ENCODE measurements around the gene HTRA3.
"Not testable (repeated sequence)": the region's sequence is repeated elsewhere in the genome, so short reads cannot be mapped to it uniquely, and the experiment has no call there.

The HTRA3 gene

DNA sequence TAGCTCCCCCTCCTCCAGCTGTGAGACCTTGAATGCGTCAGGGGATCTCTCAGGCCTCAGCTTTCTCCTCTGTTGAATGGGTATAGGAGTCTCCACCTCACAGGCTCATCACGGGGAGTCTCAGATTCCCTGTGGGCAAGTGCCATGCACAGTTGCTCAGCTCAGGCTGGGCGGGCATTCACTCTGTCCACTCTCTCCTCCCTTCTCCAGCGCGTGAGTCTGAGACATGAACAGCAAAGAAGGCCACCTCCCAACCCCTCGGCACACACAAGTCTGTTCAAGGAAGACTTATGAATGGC, 60.0 kb downstream of the HTRA3 start:
- no peak overlapping the region for H3K27ac Mint-ChIP-seq
- H3K4me3 Mint-ChIP-seq = no peak overlapping the region
- no peaks in the 10 kb centered on the region for H3K27me3 Mint-ChIP-seq (ENCODE audit: low read depth)
- no peaks in the 10 kb centered on the region for H3K36me3 Mint-ChIP-seq (ENCODE audit: low read depth)
- no peaks in the 10 kb centered on the region for H3K4me1 Mint-ChIP-seq (ENCODE audit: low read depth)
- H3K9me3 Mint-ChIP-seq = no peaks in the 10 kb centered on the region

DNA sequence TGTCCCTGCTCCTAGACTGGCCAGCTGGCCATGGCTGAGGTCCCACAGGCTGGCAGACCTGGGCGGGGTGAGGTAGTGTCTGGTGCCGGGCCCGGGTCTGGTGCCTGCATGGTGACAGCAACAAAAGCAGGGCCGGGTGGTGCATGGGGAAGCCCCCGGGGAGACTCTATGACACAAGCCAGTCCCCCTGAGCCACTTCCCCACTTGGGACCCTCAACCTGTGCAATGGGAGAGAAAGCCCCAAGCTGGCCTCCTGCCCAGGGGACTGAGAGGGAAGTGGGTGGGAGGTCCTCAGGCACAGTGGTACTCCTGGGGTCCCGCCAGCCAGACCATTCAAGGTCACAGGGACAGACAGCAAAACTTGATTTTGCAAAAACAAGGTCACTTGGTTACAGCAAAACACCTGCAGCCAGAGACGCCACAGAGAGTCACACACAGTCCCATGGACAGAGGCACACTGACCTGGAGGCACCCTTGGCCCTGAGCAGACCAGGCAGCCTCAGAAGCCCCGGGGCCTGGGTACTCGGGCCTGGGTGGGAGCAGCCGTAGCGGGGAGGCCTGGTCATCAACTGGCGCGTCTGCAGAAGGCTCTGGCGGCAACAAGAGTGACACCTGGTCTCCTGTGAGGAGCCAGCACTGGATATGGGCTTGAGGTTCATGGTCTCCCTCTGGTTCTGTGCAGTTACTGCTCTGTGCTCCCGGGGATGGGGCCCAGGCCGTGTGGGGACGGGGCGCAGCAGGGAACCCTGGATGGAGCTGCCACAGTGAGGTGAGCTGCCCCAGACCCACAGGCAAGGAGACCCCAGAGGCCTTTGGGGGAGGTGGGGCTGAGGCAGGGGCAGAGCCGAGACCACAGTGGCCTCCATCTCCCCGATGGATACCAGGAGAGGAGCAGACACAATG, 60.6 kb downstream of the HTRA3 start:
- Mint-ChIP-seq H3K36me3 (ENCODE audit: low read depth) (no peaks in the 10 kb centered on the region), H3K4me1 (ENCODE audit: low read depth) (no peaks in the 10 kb centered on the region), H3K9me3 (no peaks in the 10 kb centered on the region), H3K4me3 (no peak overlapping the region), H3K27me3 (ENCODE audit: low read depth) (no peaks in the 10 kb centered on the region), H3K27ac (no peak overlapping the region)

- Mint-ChIP-seq H3K36me3 (ENCODE audit: low read depth) (no peaks in the 10 kb centered on the region), H3K4me3 (no peak overlapping the region), H3K27me3 (ENCODE audit: low read depth) (no peaks in the 10 kb centered on the region), H3K9me3 (peaks cover 3% of the 10 kb centered on the region), H3K27ac (no peak overlapping the region), H3K4me1 (ENCODE audit: low read depth) (no peaks in the 10 kb centered on the region)
Measured at GRCh38 chr4:8330821-8331574, 61.4 kb downstream of the HTRA3 start.

DNA sequence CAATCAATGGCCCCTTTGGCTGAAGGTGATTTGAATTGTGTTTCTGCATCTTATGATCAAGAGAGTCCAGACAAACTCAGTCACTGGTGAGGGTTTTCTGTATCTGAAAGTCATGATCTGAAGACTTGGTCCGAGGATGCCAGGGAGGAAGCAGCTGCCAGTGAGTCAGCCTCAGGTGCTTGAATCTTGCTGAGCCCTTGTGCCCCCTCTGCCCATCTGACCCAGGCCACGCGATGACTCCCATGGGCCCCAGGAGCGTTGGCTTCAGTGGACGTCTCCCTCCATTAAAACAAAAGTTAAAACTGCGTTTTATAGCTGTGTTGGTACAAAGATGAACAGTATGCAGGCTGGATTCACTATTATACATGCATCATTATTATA, 62.0 kb downstream of the HTRA3 start:
- Mint-ChIP-seq H3K36me3 (ENCODE audit: low read depth) (no peaks in the 10 kb centered on the region), H3K27me3 (ENCODE audit: low read depth) (no peaks in the 10 kb centered on the region), H3K4me3 (no peak overlapping the region)

GRCh38 chr4:8332038-8332857, 62.7 kb downstream of the HTRA3 start:
- H3K27me3 Mint-ChIP-seq (ENCODE audit: low read depth) = no peaks in the 10 kb centered on the region
- no peak overlapping the region for H3K4me3 Mint-ChIP-seq
- H3K27ac Mint-ChIP-seq = no peak overlapping the region
- peaks cover 11% of the 10 kb centered on the region for H3K9me3 Mint-ChIP-seq
- no peaks in the 10 kb centered on the region for H3K4me1 Mint-ChIP-seq (ENCODE audit: low read depth)
- no peaks in the 10 kb centered on the region for H3K36me3 Mint-ChIP-seq (ENCODE audit: low read depth)

More for the DNA sequence above, 62.0 kb downstream of the HTRA3 start:
- H3K9me3 Mint-ChIP-seq = peaks cover 7% of the 10 kb centered on the region
- no peak overlapping the region for H3K27ac Mint-ChIP-seq
- no peaks in the 10 kb centered on the region for H3K4me1 Mint-ChIP-seq (ENCODE audit: low read depth)

DNA sequence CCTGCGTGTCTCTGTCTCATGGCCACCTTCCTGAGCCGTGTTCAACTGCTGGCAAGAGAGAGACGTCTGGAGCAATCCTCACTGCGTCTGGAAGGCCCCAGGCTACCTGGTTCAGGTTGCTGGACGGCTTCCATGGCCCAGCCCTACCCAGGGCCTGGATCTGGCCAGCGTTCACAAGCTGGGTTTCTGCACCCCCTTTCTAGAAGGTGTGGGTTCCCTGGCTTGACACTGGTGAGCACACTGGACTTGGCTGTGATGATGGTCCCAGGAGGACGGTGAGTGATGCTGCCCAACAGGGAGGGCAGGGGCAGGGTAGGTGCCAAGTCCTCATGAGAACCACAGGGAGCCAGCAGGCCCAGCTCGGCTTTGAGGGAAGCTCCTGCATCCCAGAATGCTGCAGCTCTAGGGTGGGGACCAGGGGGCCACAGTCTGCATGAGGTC, 63.4 kb downstream of the HTRA3 start:
- H3K4me1 Mint-ChIP-seq (ENCODE audit: low read depth) = no peaks in the 10 kb centered on the region
- no peaks in the 10 kb centered on the region for H3K36me3 Mint-ChIP-seq (ENCODE audit: low read depth)
- H3K9me3 Mint-ChIP-seq = peaks cover 11% of the 10 kb centered on the region
- H3K27ac Mint-ChIP-seq = no peak overlapping the region
- H3K27me3 Mint-ChIP-seq (ENCODE audit: low read depth) = no peaks in the 10 kb centered on the region
- no peak overlapping the region for H3K4me3 Mint-ChIP-seq

- H3K27me3 Mint-ChIP-seq (ENCODE audit: low read depth) = no peaks in the 10 kb centered on the region
- peaks cover 16% of the 10 kb centered on the region for H3K9me3 Mint-ChIP-seq
- no peaks in the 10 kb centered on the region for H3K36me3 Mint-ChIP-seq (ENCODE audit: low read depth)
- no peak overlapping the region for H3K27ac Mint-ChIP-seq
- H3K4me3 Mint-ChIP-seq = no peak overlapping the region
- H3K4me1 Mint-ChIP-seq (ENCODE audit: low read depth) = no peaks in the 10 kb centered on the region
Measured at GRCh38 chr4:8333726-8334460, 64.3 kb downstream of the HTRA3 start.

DNA sequence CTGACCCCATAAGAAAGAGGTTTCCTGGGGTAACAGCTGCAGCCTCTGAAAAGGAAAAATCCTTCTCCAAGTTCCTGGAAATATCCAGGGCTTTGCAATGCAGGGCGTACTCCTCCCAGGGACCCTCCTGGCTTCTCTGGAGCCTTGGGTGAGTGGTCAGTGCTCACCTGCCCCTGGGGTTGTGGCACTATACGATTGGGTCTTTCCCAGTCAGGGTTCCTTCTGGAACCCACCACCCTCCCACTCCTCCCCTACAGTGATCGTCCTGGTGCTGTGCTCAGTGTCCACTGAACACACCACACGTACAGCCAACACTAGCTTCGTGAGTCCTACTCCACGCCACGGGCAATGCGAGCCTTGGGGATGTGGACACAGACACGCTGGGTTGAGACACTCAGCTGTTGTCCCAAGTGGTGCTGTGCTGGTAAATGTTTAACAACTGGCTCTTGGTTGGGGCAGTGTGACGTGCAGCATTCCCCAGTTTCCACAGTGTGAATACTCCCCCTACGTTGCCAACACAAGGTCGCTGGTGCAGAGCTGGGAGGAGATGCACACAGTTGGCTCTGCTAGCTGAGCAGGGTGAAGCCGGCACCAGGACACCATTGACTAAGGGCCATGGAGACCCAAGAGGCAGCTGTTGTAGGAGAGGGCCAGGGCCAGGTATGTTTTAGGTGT, 65.4 kb downstream of the HTRA3 start:
- Mint-ChIP-seq H3K4me1 (ENCODE audit: low read depth) (no peaks in the 10 kb centered on the region), H3K4me3 (no peak overlapping the region), H3K27ac (no peak overlapping the region), H3K9me3 (peaks cover 16% of the 10 kb centered on the region), H3K27me3 (ENCODE audit: low read depth) (no peaks in the 10 kb centered on the region), H3K36me3 (ENCODE audit: low read depth) (no peaks in the 10 kb centered on the region)

- no peaks in the 10 kb centered on the region for H3K36me3 Mint-ChIP-seq (ENCODE audit: low read depth)
- no peak overlapping the region for H3K27ac Mint-ChIP-seq
- H3K27me3 Mint-ChIP-seq (ENCODE audit: low read depth) = no peaks in the 10 kb centered on the region
- peaks cover 16% of the 10 kb centered on the region for H3K9me3 Mint-ChIP-seq
- H3K4me3 Mint-ChIP-seq = no peak overlapping the region
- no peaks in the 10 kb centered on the region for H3K4me1 Mint-ChIP-seq (ENCODE audit: low read depth)
Measured at GRCh38 chr4:8335848-8336247, 66.3 kb downstream of the HTRA3 start.

DNA sequence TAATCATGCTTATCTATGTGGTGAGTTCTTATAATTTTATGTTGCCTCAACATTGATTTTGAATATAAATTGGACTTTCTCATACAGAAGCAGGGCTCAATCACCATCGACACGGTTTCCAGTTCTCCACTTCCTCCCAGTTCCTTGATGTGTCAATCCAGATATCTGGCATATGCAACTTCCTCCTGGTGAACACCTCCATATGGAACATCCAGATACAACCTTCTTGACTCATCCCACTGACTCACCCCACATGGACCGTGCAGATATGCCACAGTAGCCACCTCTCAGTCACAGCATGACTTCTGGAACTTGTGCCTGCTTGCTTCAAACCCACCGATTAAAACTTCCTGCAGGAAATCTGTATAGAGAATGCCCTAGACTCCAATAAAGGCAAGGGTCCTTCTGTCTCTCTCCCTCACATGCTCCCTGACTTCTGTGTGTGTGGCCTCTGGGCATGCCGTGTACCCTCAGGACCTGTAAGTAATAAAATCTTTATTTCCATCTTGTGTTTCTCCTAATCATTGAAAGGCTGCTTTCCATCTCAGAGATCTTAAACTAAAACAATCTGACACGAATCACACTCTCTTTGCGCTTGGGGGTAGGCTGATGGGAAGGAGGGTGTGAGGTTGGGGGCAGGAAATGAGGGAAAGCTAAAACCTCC, 67.0 kb downstream of the HTRA3 start:
- Mint-ChIP-seq H3K27ac (no peak overlapping the region), H3K4me1 (ENCODE audit: low read depth) (no peaks in the 10 kb centered on the region), H3K4me3 (no peak overlapping the region), H3K36me3 (ENCODE audit: low read depth) (no peaks in the 10 kb centered on the region), H3K27me3 (ENCODE audit: low read depth) (no peaks in the 10 kb centered on the region), H3K9me3 (peaks cover 16% of the 10 kb centered on the region)

GRCh38 chr4:8338351-8338961, 68.9 kb downstream of the HTRA3 start:
- Mint-ChIP-seq H3K36me3 (ENCODE audit: low read depth) (no peaks in the 10 kb centered on the region), H3K27me3 (ENCODE audit: low read depth) (no peaks in the 10 kb centered on the region), H3K4me1 (ENCODE audit: low read depth) (no peaks in the 10 kb centered on the region), H3K27ac (no peak overlapping the region), H3K4me3 (no peak overlapping the region), H3K9me3 (peaks cover 16% of the 10 kb centered on the region)

- Mint-ChIP-seq H3K4me1 (ENCODE audit: low read depth) (no peaks in the 10 kb centered on the region), H3K27ac (no peak overlapping the region), H3K36me3 (ENCODE audit: low read depth) (no peaks in the 10 kb centered on the region), H3K9me3 (peaks cover 15% of the 10 kb centered on the region), H3K4me3 (no peak overlapping the region), H3K27me3 (ENCODE audit: low read depth) (no peaks in the 10 kb centered on the region)
Measured at GRCh38 chr4:8340781-8341241, 71.3 kb downstream of the HTRA3 start.

- H3K27me3 Mint-ChIP-seq (ENCODE audit: low read depth); H3K27ac Mint-ChIP-seq: not testable (repeated sequence)
Measured at GRCh38 chr4:8341281-8341680, 71.7 kb downstream of the HTRA3 start.

More at GRCh38 chr4:8341281-8341680, 71.7 kb downstream of the HTRA3 start:
- not testable (repeated sequence) for H3K36me3 Mint-ChIP-seq (ENCODE audit: low read depth); H3K4me3 Mint-ChIP-seq; H3K4me1 Mint-ChIP-seq (ENCODE audit: low read depth)
- H3K9me3 Mint-ChIP-seq = peaks cover 11% of the 10 kb centered on the region

Measured in T-helper 1 cell treated with Interleukin-12 subunit alpha and Interleukin-12 subunit beta and Interleukin-4 antibody, amounts not matched to agents 30 μg/mL and 1 μg/mL, for 36 hours (primary cell).